Esophagus squamous epithelium (tissue), 5 donors: ENCODE measurements around the gene CAPZA2. TPM values are rescaled to one million over a fixed set of nuclear protein-coding genes. Genes with fewer than 3 reads are reported as not detected.

Experiments
- DNase-seq: peaks from one replicate; lab custom pipeline; 2025; lab: John Stamatoyannopoulos, UW
- H3K27ac ChIP-seq, 4 donors: fragments of 200-600 bp; sonication (generic); one replicate each; pipeline ENCODE4 v1.5.1; 2016 to 2019; ENCODE audit warnings: mild to moderate bottlenecking in 1 of 4
- H3K27me3 ChIP-seq, 4 donors: fragments of 200-600 bp; sonication (generic); 1 replicate in 3 of 4; 2 replicates in 1 of 4; pipeline versions ENCODE4 v1.5.1 to v1.6.0; 2017 to 2021; ENCODE audit warnings: antibody characterized with exemption in 1 of 4
- H3K36me3 ChIP-seq, 3 donors: fragments of 200-600 bp; sonication (generic); one replicate each; pipeline ENCODE4 v1.5.1; 2016 to 2019
- H3K4me1 ChIP-seq, 3 donors: fragments of 200-600 bp; sonication (generic); one replicate each; pipeline ENCODE4 v1.5.1; 2017 to 2019
- H3K4me3 ChIP-seq, 4 donors: fragments of 200-600 bp; sonication (generic); 1 replicate in 3 of 4; 2 replicates in 1 of 4; pipeline ENCODE4 v1.5.1; 2016 to 2019; ENCODE audit warnings: mild to moderate bottlenecking in 2 of 4, moderate library complexity in 1 of 4
- H3K9me3 ChIP-seq, 3 donors: fragments of 200-600 bp; sonication (generic); one replicate each; pipeline ENCODE4 v1.5.1; 2016 to 2019
- POLR2A ChIP-seq, 4 donors: fragments of 450-650 bp; IDR thresholded peaks; one replicate each; pipeline ENCODE4 v1.6.1; 2017; ENCODE audit warnings: antibody characterized with exemption in 4 of 4, mild to moderate bottlenecking in 4 of 4, moderate library complexity in 3 of 4
- WGBS, 2 donors: methylation state at CpG; one replicate each; pipeline ENCODE4 v1.1.5; 2018; 5-methylcytosine and 5-hydroxymethylcytosine counted together
- intact Hi-C: fragments of 100-400 bp; cut with DNase I; formaldehyde crosslinking; loops from one replicate; pipeline ENCODE4 v1.15.0; 2022
- total RNA-seq, 4 donors: library from RNA; depleted of rRNA; stranded (reverse); fragments of >200 nt; gene quantifications; one replicate each; pipeline ENCODE4 v1.1.0, GENCODE V29; 2016
- TF ChIP-seq, protein P1 (sequence below), 6 experiments: fragments of 450-650 bp in 4 of 6; fragments of 200-600 bp in 2 of 6; sonication (generic) in 2 of 6; IDR thresholded peaks; one replicate each; pipeline ENCODE4 v1.5.1; 2016 to 2019; ENCODE audit warnings: antibody characterized with exemption in 6 of 6, mild to moderate bottlenecking in 4 of 6, moderate library complexity in 4 of 6
- donor health status: DM: yes; HTN: yes; CAD: no.

The CAPZA2 gene
- total RNA-seq, 4 donors from 2014 or later = 68.7 to 123 (median 84.1) TPM

DNA sequence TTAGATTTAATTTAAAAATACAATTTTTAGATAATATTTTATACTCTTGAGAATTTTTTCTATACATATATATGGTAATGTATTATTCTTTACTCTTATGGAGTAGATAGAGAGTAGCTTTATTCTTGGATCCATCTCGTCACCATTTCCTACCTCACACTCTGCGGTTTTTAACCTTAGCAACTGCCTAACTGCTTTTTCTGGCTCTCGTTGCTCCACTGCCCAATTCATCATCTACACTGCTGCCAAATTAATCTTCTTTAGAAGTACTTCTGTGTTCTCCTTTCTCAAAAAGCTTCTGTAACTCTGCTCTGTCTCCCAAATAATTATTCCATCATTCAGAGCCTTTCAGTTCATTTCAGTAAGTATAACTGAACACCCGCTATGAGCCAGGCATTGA lies 35.3 kb downstream of the CAPZA2 start:
- Histone ChIP-seq H3K27me3 (no peaks in the 10 kb centered on the region), H3K36me3 (peaks cover 0 to 65% (median 0%) of the 10 kb centered on the region in 3 donors), H3K27ac (no peak overlapping the region), H3K4me1 (no peaks in the 10 kb centered on the region), H3K9me3 (no peaks in the 10 kb centered on the region), H3K4me3 (no peak overlapping the region)
- intact Hi-C loops = no loop called here
- no peak for DNase-seq
- 69 to 87% methylated on average over 4 of the region's 4 CpGs for WGBS, 2 donors
- TF ChIP-seq, protein P1, sequence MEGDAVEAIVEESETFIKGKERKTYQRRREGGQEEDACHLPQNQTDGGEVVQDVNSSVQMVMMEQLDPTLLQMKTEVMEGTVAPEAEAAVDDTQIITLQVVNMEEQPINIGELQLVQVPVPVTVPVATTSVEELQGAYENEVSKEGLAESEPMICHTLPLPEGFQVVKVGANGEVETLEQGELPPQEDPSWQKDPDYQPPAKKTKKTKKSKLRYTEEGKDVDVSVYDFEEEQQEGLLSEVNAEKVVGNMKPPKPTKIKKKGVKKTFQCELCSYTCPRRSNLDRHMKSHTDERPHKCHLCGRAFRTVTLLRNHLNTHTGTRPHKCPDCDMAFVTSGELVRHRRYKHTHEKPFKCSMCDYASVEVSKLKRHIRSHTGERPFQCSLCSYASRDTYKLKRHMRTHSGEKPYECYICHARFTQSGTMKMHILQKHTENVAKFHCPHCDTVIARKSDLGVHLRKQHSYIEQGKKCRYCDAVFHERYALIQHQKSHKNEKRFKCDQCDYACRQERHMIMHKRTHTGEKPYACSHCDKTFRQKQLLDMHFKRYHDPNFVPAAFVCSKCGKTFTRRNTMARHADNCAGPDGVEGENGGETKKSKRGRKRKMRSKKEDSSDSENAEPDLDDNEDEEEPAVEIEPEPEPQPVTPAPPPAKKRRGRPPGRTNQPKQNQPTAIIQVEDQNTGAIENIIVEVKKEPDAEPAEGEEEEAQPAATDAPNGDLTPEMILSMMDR (IDR thresholded peaks at IDR 0.05) = no peak
- TF ChIP-seq POLR2A (IDR thresholded peaks at IDR 0.05) = no peak

DNA sequence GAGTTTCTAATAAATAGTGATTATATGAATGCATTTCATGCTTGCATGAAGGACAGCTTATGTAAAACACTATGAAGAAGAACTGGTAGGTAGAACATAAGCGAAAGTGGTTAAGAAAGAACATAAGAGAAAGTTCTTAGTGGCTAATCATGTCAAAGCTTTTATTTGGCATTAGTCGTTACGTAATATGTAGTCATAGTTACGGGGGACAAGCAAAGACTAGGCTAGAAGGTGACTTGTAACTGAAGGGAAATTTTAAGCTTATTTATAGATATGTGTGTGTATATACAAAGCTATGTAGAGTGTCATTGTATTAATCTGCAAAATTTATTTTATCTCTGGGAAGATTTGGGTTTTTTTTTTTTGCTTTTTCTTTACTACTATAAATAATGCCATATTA lies 36.9 kb downstream of the CAPZA2 start:
- TF ChIP-seq, protein P1 (IDR thresholded peaks at IDR 0.05) = no peak
- TF ChIP-seq POLR2A (IDR thresholded peaks at IDR 0.05) = no peak
- 67 to 72% methylated on average over 4 of the region's 4 CpGs for WGBS, 2 donors
- Histone ChIP-seq H3K4me3 (no peak overlapping the region), H3K36me3 (peaks cover 0 to 65% (median 0%) of the 10 kb centered on the region in 3 donors), H3K9me3 (no peaks in the 10 kb centered on the region), H3K27ac (no peak overlapping the region), H3K27me3 (no peaks in the 10 kb centered on the region), H3K4me1 (no peaks in the 10 kb centered on the region)
- intact Hi-C loops = no loop called here
- no peak for DNase-seq

DNA sequence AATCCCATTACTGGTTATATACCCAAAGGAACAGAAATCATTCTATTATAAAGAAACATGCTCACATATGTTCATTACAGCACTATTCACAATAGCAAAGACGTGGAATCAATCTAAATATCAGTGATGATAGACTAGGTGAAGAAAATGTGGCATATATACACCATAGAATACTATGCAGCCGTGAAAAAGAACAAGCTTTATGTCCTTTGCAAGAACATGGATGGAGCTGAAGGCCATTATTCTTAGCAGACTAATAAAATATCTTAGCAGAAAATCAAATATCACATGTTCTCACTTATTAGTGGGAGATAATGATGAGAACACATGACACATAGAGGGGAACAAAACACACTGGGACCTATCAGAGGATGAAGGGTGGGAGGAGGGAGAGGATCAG lies 38.8 kb downstream of the CAPZA2 start:
- DNase-seq = no peak
- Histone ChIP-seq H3K4me3 (no peak overlapping the region), H3K4me1 (no peaks in the 10 kb centered on the region), H3K9me3 (no peaks in the 10 kb centered on the region), H3K27me3 (no peaks in the 10 kb centered on the region), H3K36me3 (peaks cover 0 to 70% (median 0%) of the 10 kb centered on the region in 3 donors), H3K27ac (no peak overlapping the region)
- intact Hi-C loops = no loop called here
- 92 to 95% methylated on average over 2 of the region's 2 CpGs for WGBS, 2 donors
- TF ChIP-seq, protein P1 (IDR thresholded peaks at IDR 0.05) = no peak
- no peak for TF ChIP-seq POLR2A (IDR thresholded peaks at IDR 0.05)

DNA sequence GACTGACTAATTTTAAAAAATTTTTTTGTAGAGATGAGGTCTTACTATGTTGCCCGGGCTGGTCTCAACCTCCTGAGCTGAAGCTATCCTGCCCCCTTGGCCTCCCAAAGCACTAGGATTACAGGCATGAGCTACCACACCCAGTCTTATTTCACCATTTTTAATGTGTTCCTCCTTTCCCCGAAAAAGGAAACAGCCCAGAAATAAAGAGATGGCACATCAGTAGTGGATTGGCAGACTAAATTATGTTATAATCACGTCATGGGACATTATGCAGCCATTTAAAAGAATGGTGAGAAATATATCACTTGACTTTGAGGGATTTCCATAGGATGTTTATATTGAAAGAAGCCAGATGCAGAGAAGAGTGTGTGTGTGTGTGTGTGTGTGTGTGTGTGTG lies 40.5 kb downstream of the CAPZA2 start:
- Histone ChIP-seq H3K9me3 (no peaks in the 10 kb centered on the region), H3K36me3 (peaks cover 0 to 87% (median 0%) of the 10 kb centered on the region in 3 donors), H3K4me3 (no peak overlapping the region), H3K27ac (no peak overlapping the region), H3K27me3 (no peaks in the 10 kb centered on the region), H3K4me1 (no peaks in the 10 kb centered on the region)
- WGBS, 2 donors = 82 to 89% methylated on average over 3 of the region's 3 CpGs
- DNase-seq = no peak
- intact Hi-C loops = no loop called here
- TF ChIP-seq, protein P1 (IDR thresholded peaks at IDR 0.05) = no peak
- no peak for TF ChIP-seq POLR2A (IDR thresholded peaks at IDR 0.05)

DNA sequence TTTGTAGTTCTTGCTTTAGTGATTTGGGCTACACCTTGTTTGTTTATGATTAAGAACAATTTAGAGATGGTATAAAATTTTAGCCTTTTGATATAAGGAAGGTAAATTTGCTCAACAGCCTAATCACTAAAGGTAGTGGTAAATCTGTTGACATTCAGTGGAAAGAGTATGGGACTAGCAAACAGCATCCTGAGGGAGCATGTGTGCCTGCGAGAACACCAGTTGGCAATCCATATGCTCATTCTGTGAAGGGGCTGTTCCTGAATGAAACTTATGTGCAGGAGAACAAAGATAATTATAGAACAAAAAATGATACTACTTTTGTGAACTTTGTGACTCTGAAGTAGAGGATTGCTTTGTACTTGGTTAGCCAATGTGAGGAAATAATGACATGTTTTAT lies 44.0 kb downstream of the CAPZA2 start:
- no peak overlapping the region for H3K27ac ChIP-seq
- no peaks in the 10 kb centered on the region for H3K9me3 ChIP-seq
- no peak for DNase-seq
- peaks cover 0 to 92% (median 0%) of the 10 kb centered on the region in 3 donors for H3K36me3 ChIP-seq
- no peaks in the 10 kb centered on the region for H3K27me3 ChIP-seq
- 100% methylated on average over 1 of the region's 1 CpG for WGBS, 2 donors
- H3K4me3 ChIP-seq = no peak overlapping the region
- TF ChIP-seq, protein P1 (IDR thresholded peaks at IDR 0.05) = no peak
- no peak for TF ChIP-seq POLR2A (IDR thresholded peaks at IDR 0.05)
- no peaks in the 10 kb centered on the region for H3K4me1 ChIP-seq
- intact Hi-C loops = no loop called here
